ENCODE results near the gene BCL2L13.

Gene BCL2L13

GRCh38 chr22:17778412-17778976, 139.9 kb downstream of the BCL2L13 start:
- no peak for DNase-seq (ENCODE audit: low read depth, low spot score)

- no peak for DNase-seq (ENCODE audit: low read depth, low spot score)
Observed at GRCh38 chr22:17779286-17780115, 140.9 kb downstream of the BCL2L13 start.

DNA sequence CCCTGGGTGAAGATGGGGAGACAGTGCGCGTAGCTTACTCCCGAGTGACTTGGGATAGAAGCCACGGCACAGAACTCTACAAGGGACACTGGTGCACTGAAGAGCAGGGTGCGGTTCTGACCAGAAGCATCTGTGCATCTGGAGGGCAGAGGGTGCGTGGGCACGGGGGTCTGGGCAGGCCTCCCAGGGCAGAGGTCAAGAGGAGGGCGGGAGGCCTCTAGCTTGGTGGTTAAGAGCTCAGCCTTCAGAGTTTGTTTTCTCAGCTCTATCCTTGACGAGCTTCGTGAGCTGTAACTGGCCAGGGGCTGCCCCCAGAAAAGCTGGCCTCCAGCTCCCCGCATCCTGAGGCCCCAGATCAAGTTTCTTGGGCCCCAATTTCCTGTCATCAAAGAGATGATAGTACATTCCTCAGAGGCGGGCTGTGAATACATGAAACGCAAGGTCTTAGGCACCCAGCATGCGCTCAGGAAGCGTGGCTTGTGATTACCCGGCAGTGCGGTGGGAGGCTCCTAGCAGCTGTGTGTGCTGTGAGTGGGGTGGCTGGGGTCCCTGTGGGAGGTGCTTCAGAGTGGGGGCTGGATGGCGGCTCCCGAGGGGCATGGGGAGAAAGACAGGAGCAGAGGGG, 141.7 kb downstream of the BCL2L13 start:
- DNase-seq (ENCODE audit: low read depth, low spot score) = no peak

All from astrocyte of the hippocampus (primary cell).